SK-N-SH (cell line): Measurements from ENCODE around the gene ANKRD16.

Source experiments
- FOXJ3 ChIP-seq: sonication (generic); formaldehyde crosslinking; IDR thresholded peaks from 2 replicates; pipeline ENCODE4 v1.5.1; 2020; ENCODE audit warnings: mild to moderate bottlenecking, missing genetic modification reagents
- GABPA ChIP-seq: IDR thresholded peaks from 2 replicates; pipeline ENCODE4 v1.4.0; 2012; ENCODE audit warnings: low read depth, mild to moderate bottlenecking
- MXI1 ChIP-seq: IDR thresholded peaks from 2 replicates; pipeline ENCODE4 v1.6.1; 2012; ENCODE audit warnings: mild to moderate bottlenecking, low read depth, low read length, improper control_type of control experiment
- POLR2AphosphoS5 ChIP-seq: IDR thresholded peaks from 2 replicates; pipeline ENCODE4 v1.6.1; 2012; ENCODE audit warnings: low read depth, low read length
- RCOR1 ChIP-seq: fragments of 150-350 bp; IDR thresholded peaks from 2 replicates; pipeline ENCODE4 v1.6.1; 2017; ENCODE audit warnings: antibody characterized with exemption, low read length
- REST ChIP-seq: IDR thresholded peaks from 2 replicates; pipeline ENCODE4 v1.6.1; 2012; ENCODE audit warnings: mild to moderate bottlenecking, low read depth, low read length, moderate library complexity
- RFX5 ChIP-seq: IDR thresholded peaks from 2 replicates; pipeline ENCODE4 v1.6.1; 2012; ENCODE audit warnings: mild to moderate bottlenecking, improper control_type of control experiment, low read length
- SMC3 ChIP-seq: IDR thresholded peaks from 2 replicates; pipeline ENCODE4 v1.6.1; 2012; ENCODE audit warnings: low read depth, low read length, improper control_type of control experiment
- YY1 ChIP-seq: IDR thresholded peaks from 2 replicates; pipeline ENCODE4 v1.4.0; 2012; ENCODE audit warnings: low read depth, mild to moderate bottlenecking
- TF ChIP-seq, protein P1 (sequence below): fragments of 200-600 bp; sonication (generic); IDR thresholded peaks from 2 replicates; pipeline ENCODE4 v1.6.1; 2017; ENCODE audit warnings: antibody characterized with exemption, mild to moderate bottlenecking, moderate library complexity
- TF ChIP-seq, protein P2 (sequence below): fragments of 150-350 bp; IDR thresholded peaks from 2 replicates; pipeline ENCODE4 v1.6.1; 2016; ENCODE audit warnings: mild to moderate bottlenecking, low read depth, low read length
- TF ChIP-seq, protein P3 (sequence below): IDR thresholded peaks from 2 replicates; pipeline ENCODE4 v1.4.0; 2012; ENCODE audit warnings: low read depth

DNA sequence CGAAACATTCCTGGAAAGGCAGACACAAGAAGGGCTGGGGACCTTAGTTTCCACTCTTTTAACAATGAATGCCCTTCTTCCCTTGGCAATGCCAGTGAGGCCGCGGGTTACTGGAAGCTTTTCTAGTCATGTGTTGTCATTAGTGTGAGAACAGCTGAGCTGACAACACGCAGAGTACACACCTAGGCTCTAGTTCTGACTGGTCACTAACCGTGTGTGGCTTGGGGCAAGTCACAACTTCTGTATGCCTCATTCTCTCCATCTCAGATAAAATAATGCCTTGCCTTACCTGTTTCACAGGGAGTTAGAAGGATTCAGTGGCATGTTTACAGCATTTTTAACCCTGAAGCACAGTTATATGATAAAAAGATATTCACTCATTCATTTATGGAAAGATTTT, 32.1 kb upstream of the ANKRD16 start:
- TF ChIP-seq, protein P1, sequence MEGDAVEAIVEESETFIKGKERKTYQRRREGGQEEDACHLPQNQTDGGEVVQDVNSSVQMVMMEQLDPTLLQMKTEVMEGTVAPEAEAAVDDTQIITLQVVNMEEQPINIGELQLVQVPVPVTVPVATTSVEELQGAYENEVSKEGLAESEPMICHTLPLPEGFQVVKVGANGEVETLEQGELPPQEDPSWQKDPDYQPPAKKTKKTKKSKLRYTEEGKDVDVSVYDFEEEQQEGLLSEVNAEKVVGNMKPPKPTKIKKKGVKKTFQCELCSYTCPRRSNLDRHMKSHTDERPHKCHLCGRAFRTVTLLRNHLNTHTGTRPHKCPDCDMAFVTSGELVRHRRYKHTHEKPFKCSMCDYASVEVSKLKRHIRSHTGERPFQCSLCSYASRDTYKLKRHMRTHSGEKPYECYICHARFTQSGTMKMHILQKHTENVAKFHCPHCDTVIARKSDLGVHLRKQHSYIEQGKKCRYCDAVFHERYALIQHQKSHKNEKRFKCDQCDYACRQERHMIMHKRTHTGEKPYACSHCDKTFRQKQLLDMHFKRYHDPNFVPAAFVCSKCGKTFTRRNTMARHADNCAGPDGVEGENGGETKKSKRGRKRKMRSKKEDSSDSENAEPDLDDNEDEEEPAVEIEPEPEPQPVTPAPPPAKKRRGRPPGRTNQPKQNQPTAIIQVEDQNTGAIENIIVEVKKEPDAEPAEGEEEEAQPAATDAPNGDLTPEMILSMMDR = no peak
- TF ChIP-seq RFX5 (no peak), YY1 (no peak), POLR2AphosphoS5 (no peak), SMC3 (no peak), MXI1 (no peak), FOXJ3 (no peak), GABPA (no peak), RCOR1 (no peak), REST (no peak)
- TF ChIP-seq, protein P2, sequence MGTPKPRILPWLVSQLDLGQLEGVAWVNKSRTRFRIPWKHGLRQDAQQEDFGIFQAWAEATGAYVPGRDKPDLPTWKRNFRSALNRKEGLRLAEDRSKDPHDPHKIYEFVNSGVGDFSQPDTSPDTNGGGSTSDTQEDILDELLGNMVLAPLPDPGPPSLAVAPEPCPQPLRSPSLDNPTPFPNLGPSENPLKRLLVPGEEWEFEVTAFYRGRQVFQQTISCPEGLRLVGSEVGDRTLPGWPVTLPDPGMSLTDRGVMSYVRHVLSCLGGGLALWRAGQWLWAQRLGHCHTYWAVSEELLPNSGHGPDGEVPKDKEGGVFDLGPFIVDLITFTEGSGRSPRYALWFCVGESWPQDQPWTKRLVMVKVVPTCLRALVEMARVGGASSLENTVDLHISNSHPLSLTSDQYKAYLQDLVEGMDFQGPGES = no peak
- TF ChIP-seq, protein P3, sequence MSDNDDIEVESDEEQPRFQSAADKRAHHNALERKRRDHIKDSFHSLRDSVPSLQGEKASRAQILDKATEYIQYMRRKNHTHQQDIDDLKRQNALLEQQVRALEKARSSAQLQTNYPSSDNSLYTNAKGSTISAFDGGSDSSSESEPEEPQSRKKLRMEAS = no peak
